Inflammatory macrophage (primary cell): ENCODE data around the gene CHCHD6.
A peak's percentile ranks its signal among the peaks of the same experiment; 100 is the strongest.

Experiments used
- DNase-seq, 2 donors: peaks; one replicate each; pipeline ENCODE4 v3.0.0-alpha.2; 2020 to 2022

Gene CHCHD6

GRCh38 chr3:126668450-126669401 is 35.3 kb upstream of the CHCHD6 start:
- no peak for DNase-seq

GRCh38 chr3:126671521-126671920 is 32.5 kb upstream of the CHCHD6 start:
- no peak for DNase-seq

GRCh38 chr3:126672340-126672739 is 31.7 kb upstream of the CHCHD6 start:
- DNase-seq, result no peak

- no peak for DNase-seq
Observed at GRCh38 chr3:126672741-126673140, 31.3 kb upstream of the CHCHD6 start.

- DNase-seq, result no peak
Observed at GRCh38 chr3:126676919-126677705, 26.9 kb upstream of the CHCHD6 start.

- DNase-seq, result no peak
Observed at GRCh38 chr3:126677862-126678503, 26.1 kb upstream of the CHCHD6 start.

GRCh38 chr3:126678693-126679317 is 25.2 kb upstream of the CHCHD6 start:
- DNase-seq, result no peak

- DNase-seq, result peak; percentile 76 to 82
Observed at GRCh38 chr3:126679318-126679751, 24.7 kb upstream of the CHCHD6 start.

- no peak for DNase-seq
Observed at GRCh38 chr3:126679831-126680666, 24.0 kb upstream of the CHCHD6 start.

- no peak for DNase-seq
Observed at GRCh38 chr3:126680667-126681055, 23.4 kb upstream of the CHCHD6 start.

- DNase-seq, result no peak
Observed at GRCh38 chr3:126682009-126682408, 22.0 kb upstream of the CHCHD6 start.

- no peak for DNase-seq
Observed at GRCh38 chr3:126683069-126683468, 21.0 kb upstream of the CHCHD6 start.

- DNase-seq, result no peak
Observed at GRCh38 chr3:126684218-126684751, 19.8 kb upstream of the CHCHD6 start.

GRCh38 chr3:126685021-126685420 is 19.0 kb upstream of the CHCHD6 start:
- DNase-seq, result no peak

GRCh38 chr3:126685493-126685892 is 18.5 kb upstream of the CHCHD6 start:
- no peak for DNase-seq

GRCh38 chr3:126691765-126692164 is 12.3 kb upstream of the CHCHD6 start:
- DNase-seq, result no peak

- no peak for DNase-seq
Observed at GRCh38 chr3:126692858-126693257, 11.2 kb upstream of the CHCHD6 start.

- DNase-seq, result no peak
Observed at GRCh38 chr3:126693921-126694320, 10.1 kb upstream of the CHCHD6 start.

- DNase-seq, result no peak
Observed at GRCh38 chr3:126696701-126697267, 7.3 kb upstream of the CHCHD6 start.

- DNase-seq, result no peak
Observed at GRCh38 chr3:126699011-126699410, 5.0 kb upstream of the CHCHD6 start.
